Measurements from ENCODE around the gene TMEM196.

The TMEM196 gene

DNA sequence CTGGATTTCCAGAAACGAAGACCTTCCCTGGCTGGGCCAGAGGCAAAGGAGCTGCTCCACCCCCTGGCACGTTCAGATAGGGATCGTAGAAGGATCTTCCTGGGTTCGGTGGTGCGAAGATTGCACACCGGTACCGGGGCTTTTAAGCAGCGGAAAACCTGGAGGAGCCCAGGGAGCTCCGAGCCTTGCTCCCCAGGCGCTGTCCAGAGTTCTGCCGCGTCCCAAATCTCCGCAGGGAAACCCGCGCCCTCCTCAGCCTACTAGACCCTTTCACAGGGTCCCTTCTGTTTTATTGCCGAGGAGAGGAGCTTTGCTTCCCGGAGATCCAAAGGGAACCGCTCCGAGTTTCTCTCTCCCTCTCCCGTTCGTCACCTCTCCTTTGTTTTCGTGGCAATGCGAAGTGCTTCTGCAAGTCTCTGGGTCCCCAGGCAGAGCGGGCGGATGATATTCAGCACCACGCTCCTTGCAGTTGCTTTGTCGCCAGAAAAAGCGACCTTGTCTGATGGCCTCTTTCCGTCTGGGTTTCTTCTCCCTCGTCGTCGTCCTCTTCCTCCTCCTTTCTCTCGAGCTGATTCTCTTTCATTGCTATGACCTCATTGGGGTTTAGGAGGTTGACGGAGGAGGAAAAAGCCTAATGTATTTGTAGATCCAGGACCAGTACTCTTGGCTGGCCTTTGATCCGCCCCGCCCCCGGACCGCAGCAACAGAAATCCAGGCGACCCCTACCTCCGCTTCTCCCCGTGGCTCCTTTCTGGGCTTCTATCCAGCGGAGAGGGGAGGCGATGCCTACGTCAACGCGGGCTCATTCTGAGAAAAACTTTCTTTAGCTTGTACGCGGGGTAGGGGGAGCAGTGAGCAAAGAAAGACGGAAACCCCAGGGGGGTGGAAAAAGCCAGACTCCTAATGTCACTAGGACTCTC is at the start of gene TMEM196:
Gene TMEM196, minus strand, starts transcription at position 777 of the 920 bp plus-strand sequence. CDS start 921 bp downstream, outside the sequence.
- FAIRE-seq: no peak

DNA sequence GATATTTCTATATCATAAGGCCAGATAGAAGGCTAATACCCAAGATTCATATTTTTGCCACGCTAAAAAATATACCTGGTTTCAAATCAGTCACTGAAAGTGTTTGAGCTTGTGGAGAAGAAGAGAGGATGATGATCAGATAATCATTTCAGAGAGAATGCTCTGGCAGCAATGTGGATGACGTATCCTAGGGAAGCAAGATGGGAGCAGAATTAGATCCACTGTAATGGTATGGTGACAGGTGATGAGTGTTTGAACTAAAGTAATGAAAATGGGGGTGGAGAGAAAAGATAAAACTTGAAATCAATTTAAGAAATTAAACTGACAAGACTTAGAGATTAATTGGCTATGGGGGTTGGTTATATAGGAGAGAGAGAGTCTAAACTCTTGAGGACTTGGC is 42.7 kb upstream of the TMEM196 start:
- FAIRE-seq: no peak

DNA sequence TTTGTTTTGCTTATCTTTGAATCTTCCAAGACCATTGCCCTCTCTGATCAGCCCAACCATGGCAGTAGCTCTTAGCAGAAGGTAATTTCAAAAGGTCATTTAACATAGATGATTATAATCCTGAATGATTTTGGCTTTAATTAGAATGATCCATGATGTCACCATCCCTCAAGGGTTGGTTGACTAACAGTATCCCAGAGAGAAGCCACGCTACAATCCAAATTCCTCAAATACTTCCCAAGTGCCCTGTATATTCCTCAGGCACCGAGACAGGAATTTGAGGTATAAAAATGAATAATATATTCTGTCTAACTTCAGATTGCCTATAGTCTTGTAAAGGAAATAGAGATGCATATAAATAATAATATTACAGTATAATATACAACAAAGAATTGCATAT is 42.1 kb upstream of the TMEM196 start:
- no peak for FAIRE-seq

DNA sequence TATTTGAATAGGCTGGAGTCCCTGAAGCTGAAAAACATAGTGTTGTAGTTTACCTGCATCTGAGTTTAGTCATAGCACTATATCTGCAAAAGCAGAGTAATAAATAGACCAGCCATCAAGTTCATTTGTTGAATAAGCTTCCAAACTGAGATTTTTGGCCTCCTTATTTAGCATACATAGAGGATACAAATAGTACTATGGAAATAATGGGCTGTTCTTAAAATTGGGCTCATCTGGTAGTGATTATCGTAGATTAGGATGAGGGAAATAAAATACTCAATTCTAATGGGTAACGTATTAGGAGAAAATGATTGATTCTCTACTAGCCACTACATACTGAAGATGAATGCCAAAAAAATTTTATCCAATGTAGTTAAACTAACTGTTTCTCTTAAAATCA is 41.4 kb upstream of the TMEM196 start:
- no peak for FAIRE-seq

DNA sequence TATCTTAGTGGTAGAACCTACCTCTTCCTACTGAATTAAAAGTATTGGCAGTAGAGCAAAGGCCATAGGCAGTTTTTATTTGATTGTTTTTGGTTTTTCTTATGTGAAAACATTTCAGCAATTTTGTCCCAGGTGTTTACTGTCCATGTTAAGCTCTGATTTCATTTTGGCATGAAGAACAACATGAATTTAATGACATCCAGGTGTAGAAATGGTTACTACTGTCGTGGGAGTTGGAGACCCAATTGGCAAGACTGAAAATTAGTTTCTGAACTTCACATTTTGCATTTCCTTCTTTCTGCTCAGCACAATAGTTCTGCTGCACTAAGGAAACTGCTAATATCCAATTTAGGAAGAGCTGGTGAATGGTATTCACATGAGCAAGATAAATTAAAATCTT is 38.0 kb upstream of the TMEM196 start:
- no peak for FAIRE-seq

DNA sequence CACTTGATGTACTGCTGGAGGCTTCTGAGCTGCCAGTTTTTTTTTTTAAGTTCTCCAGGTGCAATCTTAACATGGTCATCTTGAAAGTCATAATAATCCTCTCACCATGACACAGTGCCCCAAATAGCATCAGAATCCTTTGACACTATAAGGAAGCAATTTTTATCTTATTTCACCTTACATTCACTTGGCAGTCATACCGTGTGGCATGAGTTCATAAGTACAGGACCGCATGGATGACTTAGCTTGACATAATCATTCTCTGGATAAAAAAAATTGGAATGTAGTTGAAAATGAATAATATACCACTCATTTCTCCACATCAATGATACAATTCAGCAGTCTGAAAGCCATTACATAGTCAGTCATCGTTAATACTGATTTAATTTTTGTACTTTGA is 25.6 kb upstream of the TMEM196 start:
- no peak for FAIRE-seq

DNA sequence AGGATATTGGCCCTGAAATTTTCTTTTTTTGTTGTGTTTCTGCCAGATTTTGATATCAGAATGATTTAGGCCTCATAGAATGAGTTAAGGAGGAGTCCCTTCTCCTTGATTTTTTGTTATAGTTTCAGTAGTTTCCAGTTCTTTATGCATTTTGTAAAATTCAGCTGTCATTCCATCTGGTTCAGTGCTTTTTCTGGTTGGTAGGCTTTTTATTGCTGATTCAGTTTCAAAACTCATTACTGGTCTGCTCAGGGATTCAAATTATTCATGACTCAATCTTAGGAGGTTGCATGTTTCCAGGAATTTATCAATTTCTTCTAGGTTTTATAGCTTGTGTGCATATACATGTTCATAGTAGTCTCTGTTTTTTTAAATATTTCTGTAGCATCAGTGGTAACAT is 10.1 kb upstream of the TMEM196 start:
- no peak for FAIRE-seq

DNA sequence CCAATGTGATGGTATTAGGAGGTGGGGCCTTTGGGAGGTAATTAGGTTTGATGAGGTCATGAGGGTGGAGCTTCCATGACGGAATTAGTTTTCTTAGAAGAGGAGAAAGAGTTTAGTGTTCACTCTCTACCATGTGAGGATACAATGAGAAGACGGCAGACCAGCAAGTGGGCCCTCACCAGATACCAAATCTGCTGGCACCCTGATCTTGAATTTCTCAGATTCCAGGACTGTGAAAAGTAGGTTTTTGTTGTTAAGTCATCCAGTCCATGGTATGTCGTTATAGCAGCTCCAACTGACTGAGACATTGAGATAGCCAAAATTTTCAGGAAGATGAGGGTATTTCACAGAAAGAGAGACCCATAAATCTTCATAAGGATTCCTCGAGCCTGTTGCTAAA is 3.6 kb upstream of the TMEM196 start:
- FAIRE-seq: no peak

DNA sequence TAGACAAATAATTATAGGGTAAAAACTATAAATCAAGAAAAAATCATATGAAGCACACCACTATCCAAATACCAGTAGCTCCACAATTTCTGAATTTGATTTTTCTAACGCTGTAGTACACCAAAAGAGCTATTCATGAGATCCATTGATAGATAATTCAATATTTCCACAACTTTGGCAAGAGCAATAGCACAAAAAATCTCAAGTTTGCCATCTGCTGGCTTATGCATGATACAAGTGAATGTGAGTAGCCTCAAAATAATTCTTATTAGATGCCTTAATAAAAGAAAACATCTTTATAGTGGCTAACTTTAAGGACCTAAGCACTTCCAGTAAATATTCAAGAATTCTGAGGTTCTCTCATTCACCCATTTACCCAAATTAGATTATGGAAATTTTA is 2.2 kb upstream of the TMEM196 start:
- FAIRE-seq: no peak

DNA sequence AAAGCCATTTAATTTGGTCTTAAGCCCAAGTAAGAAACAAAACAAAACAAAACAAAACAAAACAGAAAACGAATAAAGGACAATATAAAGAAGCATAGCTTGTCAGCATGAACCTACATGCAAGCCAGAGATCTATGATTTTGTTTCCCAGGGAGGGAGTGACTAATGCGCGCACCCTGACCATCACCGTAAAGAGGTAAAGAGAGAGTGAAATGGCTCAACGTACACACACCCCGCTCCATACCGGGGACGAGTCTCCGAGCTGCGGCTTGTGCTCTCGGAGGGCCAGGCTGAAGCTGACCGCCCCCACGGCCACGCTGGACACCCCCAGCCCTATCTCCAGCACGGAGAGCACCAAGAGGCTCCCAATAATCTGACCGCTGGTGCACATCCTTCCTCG is 1.1 kb downstream of the TMEM196 start:
- FAIRE-seq: no peak

DNA sequence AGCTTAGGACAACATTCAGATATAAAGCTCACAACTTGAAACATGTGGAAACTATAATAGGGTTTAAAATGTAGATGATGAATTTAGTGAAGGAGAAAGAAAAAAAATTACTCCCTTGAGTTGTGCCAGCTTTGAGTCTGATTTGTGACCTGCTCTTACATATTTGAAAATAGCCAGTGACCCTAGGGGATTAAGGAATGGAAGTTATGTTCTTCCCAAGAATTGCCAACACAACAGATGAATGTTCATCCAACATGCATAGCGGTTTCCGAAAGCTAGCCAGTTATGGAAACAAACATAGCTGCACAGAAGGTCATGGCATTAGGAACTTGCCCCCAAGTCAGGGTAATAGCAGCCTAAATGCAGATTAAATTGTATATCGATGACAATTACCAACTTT is 10.8 kb downstream of the TMEM196 start:
- no peak for FAIRE-seq

DNA sequence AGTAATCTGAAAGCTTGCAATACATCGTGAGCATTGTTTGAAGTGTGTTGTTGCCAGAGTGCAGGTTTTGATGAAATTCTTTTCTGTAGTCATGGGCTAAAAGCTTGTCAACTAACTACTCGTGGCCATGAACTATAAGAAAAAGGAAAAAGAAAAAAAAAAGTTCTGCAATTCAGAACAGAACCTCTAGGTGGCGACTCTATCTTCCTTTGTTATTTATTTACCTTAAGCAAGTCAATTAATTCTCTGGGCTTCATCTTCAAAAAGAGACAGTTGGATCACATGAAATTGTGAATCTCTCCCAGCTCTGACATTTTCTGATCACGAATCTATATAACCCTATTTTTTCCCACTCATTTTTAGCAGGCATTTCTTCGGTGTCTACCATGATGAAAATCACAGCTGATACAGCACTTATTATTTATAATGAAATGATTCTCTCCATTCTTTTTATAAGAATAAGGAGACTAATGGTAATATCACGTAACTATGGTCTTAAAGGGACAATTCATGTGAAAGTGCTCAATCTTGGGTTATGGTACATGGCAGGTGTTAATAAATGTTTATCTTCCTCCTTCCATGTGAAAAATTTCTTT is 18.8 kb downstream of the TMEM196 start:
- FAIRE-seq: no peak

DNA sequence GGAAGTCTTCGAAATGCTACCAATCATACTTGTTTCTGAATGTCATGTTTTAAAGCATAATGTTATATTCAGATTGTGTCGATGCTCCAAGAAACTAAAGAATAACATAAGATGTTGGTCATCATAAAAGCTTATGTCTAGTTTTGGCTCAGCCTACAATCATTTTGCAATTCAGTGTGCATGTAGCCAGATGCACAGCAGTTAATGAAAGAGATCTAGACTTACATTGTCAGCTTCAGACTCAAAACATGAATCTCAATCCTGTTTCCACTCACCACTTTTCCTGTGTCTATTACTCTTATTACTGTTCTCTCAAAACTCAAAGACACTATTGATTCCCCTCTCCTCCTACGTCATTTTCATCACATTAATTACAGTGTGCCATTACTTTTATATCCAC is 21.4 kb downstream of the TMEM196 start:
- FAIRE-seq: no peak

DNA sequence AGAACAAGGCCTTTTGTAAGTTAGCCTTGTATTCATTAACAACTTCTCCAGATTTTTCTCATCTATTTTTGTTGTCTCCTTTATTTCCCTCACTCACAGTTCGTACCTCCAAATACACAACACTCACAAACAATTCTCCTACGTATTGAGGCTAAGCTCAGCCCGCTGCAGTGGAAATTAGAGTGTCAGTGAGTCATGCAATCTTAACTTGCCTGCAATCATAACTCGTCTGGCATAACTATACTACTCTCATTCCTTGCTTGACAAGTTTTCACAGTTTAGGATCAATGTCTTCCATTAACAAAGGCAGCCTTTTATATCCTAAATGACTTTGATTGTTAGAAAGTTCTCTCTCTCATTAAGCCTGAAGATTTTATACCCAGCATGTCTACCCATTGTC is 23.8 kb downstream of the TMEM196 start:
- no peak for FAIRE-seq

DNA sequence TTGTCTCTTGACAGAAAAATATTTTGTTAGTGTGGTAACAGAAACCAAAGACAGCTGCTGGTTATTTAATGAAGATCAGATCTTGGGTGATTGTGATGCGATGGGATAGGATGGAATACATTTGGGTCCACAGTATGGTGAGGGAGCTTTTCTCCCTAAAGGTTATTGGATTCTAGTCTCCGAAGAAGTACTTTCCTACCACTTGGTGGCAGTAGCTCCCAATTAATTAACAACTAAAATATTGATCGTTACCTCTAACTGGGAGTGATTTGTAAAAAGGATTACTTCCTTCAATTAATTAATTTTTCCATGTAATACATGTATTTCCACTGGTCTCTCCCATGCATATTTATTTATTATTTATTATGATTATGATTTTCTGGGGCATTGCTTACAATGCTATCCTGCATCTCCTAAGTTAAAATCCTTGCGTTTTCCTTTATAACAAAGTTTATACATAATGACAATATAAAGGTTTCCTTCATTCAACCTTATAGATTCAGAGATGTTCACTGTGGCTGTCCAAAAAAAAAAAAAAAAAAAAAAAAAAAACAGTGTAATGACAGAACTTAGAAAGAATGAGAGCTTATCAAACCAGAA is 25.6 kb downstream of the TMEM196 start:
- no peak for FAIRE-seq

DNA sequence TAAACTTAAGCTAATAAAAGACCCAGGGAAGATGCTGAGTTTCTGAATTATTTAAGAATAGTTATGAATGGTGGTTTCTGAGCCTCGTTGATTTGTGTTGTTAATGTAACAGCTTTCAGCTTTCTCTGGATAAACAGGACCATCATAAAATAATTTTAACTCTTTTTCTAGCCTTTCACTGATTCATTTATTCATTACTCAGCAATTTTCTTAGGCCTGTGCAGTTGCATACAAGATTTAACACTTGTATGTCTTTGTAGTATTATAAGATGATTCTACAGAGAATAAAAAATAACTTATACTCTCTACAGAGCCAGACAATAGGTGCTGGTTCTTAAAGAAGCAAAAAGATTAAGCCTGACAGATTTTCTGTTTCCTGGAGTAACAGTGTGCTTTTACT is 29.3 kb downstream of the TMEM196 start:
- FAIRE-seq: no peak

DNA sequence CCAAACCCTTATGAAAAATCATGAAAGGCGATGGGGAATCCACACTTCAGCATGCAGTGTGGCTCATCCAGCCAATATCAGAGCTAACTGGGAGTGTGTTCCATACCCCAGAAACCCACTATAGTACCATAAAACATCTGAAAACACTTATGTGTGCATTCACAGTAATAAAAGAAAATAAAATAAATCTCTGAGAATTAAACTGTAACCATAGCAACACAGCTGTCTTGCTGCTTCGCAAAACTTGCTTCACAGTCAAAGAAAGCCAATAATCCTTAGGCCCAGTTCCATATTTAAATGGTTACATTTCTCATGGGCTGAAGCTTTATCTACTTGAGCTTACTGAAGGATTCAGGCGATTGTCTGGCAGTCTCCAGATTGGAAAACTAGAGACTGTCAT is 44.7 kb downstream of the TMEM196 start:
- FAIRE-seq: no peak

DNA sequence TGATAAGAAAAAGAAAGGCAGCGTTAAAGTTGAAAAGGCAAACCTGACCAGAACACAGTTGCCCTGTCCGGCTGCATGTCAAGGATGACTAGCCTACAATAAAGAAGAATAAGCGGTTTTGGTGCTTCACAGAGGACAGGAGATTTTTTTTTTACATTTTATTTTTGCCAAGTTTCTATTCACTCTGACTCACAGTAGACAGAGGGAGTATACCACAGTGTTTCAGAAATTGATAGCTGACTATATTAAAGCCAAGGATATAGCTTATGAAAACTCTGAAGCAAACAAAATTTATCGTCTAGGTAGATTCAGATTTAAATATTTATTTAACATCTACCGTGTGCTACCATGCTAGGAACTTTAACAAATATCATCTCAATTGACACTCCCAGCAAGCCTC is 47.6 kb downstream of the TMEM196 start:
- no peak for FAIRE-seq

DNA sequence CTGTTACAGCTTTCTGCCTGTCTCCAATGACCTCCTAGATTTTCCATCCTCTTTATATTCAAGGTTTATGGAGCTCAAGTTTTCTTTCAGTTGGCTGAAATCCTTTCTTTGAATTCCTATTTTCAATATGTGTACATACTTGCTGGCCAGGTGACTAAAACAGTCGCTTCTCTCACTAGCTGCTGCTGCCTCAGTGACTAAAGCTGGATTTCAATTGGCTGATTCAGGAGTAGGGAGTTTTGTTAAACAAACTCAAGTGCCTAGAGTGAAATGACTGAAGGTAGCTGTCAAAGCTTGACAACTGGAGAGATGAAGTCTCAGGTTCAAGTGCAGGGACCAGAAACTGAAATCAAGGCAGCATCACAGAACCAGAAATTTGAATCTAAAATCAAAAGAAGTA is 57.9 kb downstream of the TMEM196 start:
- FAIRE-seq: no peak

DNA sequence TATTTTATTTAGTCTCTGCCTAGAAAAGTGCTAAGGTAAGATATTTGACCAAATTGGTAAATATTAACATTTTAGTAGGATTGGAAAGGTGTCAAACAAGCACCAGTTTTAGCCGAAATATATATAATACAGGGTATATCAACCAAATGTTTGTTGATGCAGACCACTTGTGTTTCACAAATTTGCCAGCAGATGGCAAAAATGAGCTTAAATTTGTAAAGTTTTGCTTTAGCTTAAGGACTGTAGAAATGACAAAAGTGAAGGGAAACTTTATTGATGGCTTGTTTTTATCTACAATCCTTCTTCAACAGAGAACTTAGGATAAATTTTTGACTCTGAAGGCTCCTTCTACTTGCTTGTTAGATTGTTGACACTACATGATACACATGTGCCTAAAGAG is 59.7 kb downstream of the TMEM196 start:
- FAIRE-seq: no peak

DNA sequence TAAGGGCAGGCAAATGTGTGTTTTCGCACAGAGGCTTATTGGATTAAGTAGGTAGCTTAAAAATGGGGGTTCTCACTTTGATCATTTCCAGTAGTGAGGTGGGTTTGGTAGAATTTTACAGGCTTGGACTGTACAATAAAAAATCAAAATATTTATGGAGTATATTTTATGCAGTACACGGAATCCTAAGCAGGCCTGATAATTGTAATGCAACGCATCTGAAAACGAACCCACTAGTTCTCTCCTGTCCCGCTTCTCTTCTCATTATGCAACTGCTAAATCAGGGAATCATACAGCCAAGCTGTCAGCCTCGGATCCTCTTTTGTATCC is 64.2 kb downstream of the TMEM196 start:
- FAIRE-seq: no peak

DNA sequence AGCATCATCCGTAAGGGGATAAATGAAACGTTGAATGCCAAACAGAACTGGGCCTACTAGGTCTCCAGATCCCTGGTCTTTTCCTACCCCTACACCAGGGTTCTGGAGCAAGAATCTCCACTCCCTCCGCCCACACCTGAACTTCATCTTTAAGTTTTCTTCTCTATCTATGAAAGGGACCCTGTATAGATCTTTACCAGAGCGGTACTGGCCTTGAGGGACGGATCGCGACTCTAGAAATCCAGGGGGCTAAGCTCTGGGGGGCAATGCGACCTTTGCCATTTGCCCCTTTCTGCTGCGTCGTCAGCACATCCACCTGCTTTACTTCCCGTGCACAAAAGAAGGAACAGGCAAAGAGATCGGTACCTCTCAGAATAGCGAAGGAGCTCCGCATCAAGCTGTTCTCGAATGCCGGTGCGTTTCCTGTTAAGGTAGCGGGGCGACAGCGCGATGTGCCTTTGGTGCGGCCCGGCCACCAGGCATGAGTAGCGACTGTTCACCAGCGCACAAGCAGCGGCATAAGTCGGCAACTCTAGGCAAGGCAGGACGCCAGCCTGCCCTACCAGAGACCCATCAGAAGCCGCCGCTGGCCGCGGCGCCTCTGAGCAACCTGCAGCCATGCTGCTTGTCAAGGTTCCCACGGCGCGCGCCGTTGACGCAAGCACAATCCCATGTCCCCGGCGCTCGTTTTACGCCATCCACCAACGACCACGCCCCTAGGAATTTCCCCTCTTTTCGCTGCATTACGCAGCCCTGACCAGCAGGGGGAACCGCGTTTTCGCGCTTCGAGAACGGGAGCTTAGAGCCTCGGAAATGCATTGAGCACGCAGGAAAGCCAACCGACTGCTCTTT is 64.8 kb downstream of the TMEM196 start, which contains the start of gene POLR1F:
Gene POLR1F, minus strand, starts transcription at position 641 of the 852 bp plus-strand sequence. Its CDS starts 21 bp downstream, at position 620.
- FAIRE-seq: peak; percentile 58

DNA sequence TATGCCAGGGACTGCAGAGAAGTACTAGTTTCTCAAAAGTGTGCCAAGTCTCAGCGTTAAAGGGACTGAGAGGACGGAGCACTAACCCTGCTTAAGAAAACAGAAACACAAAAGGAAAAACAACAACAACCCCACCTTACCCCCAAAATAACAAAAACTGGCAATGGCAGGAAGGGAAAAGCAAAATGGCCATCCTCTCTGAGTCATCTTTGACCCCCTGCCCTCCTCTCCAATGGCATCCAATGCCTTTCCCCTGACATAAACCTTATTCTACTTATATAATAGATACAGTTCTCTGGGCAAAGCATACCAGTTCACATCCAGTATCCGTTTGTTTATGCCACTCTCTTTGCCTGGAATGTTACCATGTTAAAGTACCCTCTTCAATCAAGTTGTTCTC is 66.2 kb downstream of the TMEM196 start:
- no peak for FAIRE-seq
